Breast epithelium (tissue), 4 donors: ENCODE results near the gene DPP7. TPM values are rescaled to one million over a fixed set of nuclear protein-coding genes. Genes with fewer than 3 reads are reported as not detected.

Experiments used
- DNase-seq, 2 donors: peaks; one replicate each; pipeline ENCODE4 v3.0.0-alpha.2; 2019; ENCODE audit warnings: low spot score in 2 of 2
- H3K27ac ChIP-seq, 2 donors: fragments of 200-600 bp; sonication (generic) in 1 of 2; one replicate each; pipeline ENCODE4 v1.5.1; 2016 to 2019; ENCODE audit warnings: mild to moderate bottlenecking in 1 of 2
- H3K27me3 ChIP-seq, 2 donors: fragments of 200-600 bp; sonication (generic) in 1 of 2; one replicate each; pipeline versions ENCODE4 v1.5.1 to v1.6.0; 2017 to 2019; ENCODE audit warnings: control low read depth in 1 of 2, mild to moderate bottlenecking in 1 of 2
- H3K36me3 ChIP-seq: fragments of 200-600 bp; one replicate; pipeline ENCODE4 v1.5.1; 2019
- H3K4me1 ChIP-seq, 2 donors: fragments of 200-600 bp; sonication (generic); one replicate each; pipeline ENCODE4 v1.5.1; 2016 to 2019; ENCODE audit warnings: control low read depth in 1 of 2
- H3K4me3 ChIP-seq, 3 donors: fragments of 200-600 bp; sonication (generic); 1 replicate in 2 of 3; 2 replicates in 1 of 3; pipeline ENCODE4 v1.5.1; 2016 to 2019; ENCODE audit warnings: mild to moderate bottlenecking in 3 of 3, moderate library complexity in 2 of 3
- H3K9me3 ChIP-seq, 2 donors: fragments of 200-600 bp; sonication (generic) in 1 of 2; one replicate each; pipeline ENCODE4 v1.5.1; 2016 to 2019; ENCODE audit warnings: control low read depth in 1 of 2
- CTCF ChIP-seq, 3 donors: fragments of 450-650 bp; IDR thresholded peaks; one replicate each; pipeline ENCODE4 v1.5.1; 2016 to 2017; ENCODE audit warnings: antibody characterized with exemption in 3 of 3, mild to moderate bottlenecking in 3 of 3, moderate library complexity in 3 of 3
- POLR2A ChIP-seq: fragments of 450-650 bp; IDR thresholded peaks from one replicate; pipeline ENCODE4 v1.6.1; 2016; ENCODE audit warnings: antibody characterized with exemption, mild to moderate bottlenecking, moderate library complexity
- POLR2AphosphoS5 ChIP-seq, 3 donors: sonication (generic); formaldehyde crosslinking; IDR thresholded peaks; one replicate each; pipeline ENCODE4 v1.6.1; 2017; ENCODE audit warnings: antibody characterized with exemption in 3 of 3
- intact Hi-C: fragments of 100-400 bp; cut with DNase I; formaldehyde crosslinking; loops from one replicate; pipeline ENCODE4 v1.15.1; 2023; ENCODE audit warnings: low total_unique reads
- total RNA-seq, 3 donors: library from RNA; depleted of rRNA; stranded (reverse); fragments of >200 nt; gene quantifications; one replicate each; pipeline ENCODE4 v1.1.0, GENCODE V29; 2016

Gene DPP7
- total RNA-seq, 3 donors from 2014 or later, result 115 to 137 (median 132) TPM

- Histone ChIP-seq H3K9me3 (no peaks in the 10 kb centered on the region), H3K4me1 (peaks cover 11 to 15% of the 10 kb centered on the region in 2 donors), H3K36me3 (peaks cover 1% of the 10 kb centered on the region), H3K4me3 (no peak overlapping the region), H3K27ac (no peak overlapping the region), H3K27me3 (no peaks in the 10 kb centered on the region)
- intact Hi-C loops, result no loop called here
- no peak for DNase-seq
- no peak for TF ChIP-seq CTCF (IDR thresholded peaks at IDR 0.05)
- no peak for TF ChIP-seq POLR2A
- no peak for TF ChIP-seq POLR2AphosphoS5 (IDR thresholded peaks at IDR 0.05)
Observed at GRCh38 chr9:137075275-137075775, 39.2 kb downstream of the DPP7 start.

- Histone ChIP-seq H3K27ac (no peak overlapping the region), H3K9me3 (no peaks in the 10 kb centered on the region), H3K36me3 (no peaks in the 10 kb centered on the region), H3K4me1 (peaks cover 11 to 15% of the 10 kb centered on the region in 2 donors), H3K4me3 (no peak overlapping the region), H3K27me3 (no peaks in the 10 kb centered on the region)
- no peak for DNase-seq
- intact Hi-C loops, result no loop called here
- TF ChIP-seq POLR2AphosphoS5 (IDR thresholded peaks at IDR 0.05) (no peak), CTCF (IDR thresholded peaks at IDR 0.05) (no peak), POLR2A (no peak)
Observed at GRCh38 chr9:137074657-137075274, 39.8 kb downstream of the DPP7 start.

- H3K36me3 ChIP-seq, result no peaks in the 10 kb centered on the region
- no peak for DNase-seq
- no peak overlapping the region for H3K4me3 ChIP-seq
- TF ChIP-seq POLR2AphosphoS5 (IDR thresholded peaks at IDR 0.05), result no peak
- no peak for TF ChIP-seq POLR2A
- TF ChIP-seq CTCF (IDR thresholded peaks at IDR 0.05), result no peak
- no peak overlapping the region for H3K27ac ChIP-seq
- peaks cover 11 to 15% of the 10 kb centered on the region in 2 donors for H3K4me1 ChIP-seq
- no peaks in the 10 kb centered on the region for H3K9me3 ChIP-seq
- intact Hi-C loops, result no loop called here
- H3K27me3 ChIP-seq, result peaks cover 0 to 3% of the 10 kb centered on the region in 2 donors
Observed at GRCh38 chr9:137073992-137074399, 40.5 kb downstream of the DPP7 start.

- Histone ChIP-seq H3K4me3 (peak overlapping the region in 2 of 3 donors; percentile 55 to 74), H3K27ac (peak overlapping the region; percentile 82 to 91), H3K27me3 (peaks cover 0 to 4% of the 10 kb centered on the region in 2 donors), H3K4me1 (peaks cover 6 to 7% of the 10 kb centered on the region in 2 donors), H3K36me3 (no peaks in the 10 kb centered on the region), H3K9me3 (no peaks in the 10 kb centered on the region)
- DNase-seq, result no peak
- intact Hi-C loops, result no loop called here
- TF ChIP-seq POLR2AphosphoS5 (IDR thresholded peaks at IDR 0.05) (no peak), CTCF (IDR thresholded peaks at IDR 0.05) (no peak), POLR2A (no peak)
Observed at GRCh38 chr9:137071282-137071681, 43.3 kb downstream of the DPP7 start.

GRCh38 chr9:137070906-137071275 is 43.6 kb downstream of the DPP7 start:
- Histone ChIP-seq H3K4me3 (peak overlapping the region; percentile 24 to 74 (median 55)), H3K4me1 (peaks cover 6 to 7% of the 10 kb centered on the region in 2 donors), H3K36me3 (no peaks in the 10 kb centered on the region), H3K27ac (peak overlapping the region; percentile 82 to 91), H3K9me3 (no peaks in the 10 kb centered on the region), H3K27me3 (peaks cover 0 to 4% of the 10 kb centered on the region in 2 donors)
- DNase-seq, result no peak
- intact Hi-C loops, result no loop called here
- TF ChIP-seq POLR2AphosphoS5 (IDR thresholded peaks at IDR 0.05) (no peak), POLR2A (no peak), CTCF (IDR thresholded peaks at IDR 0.05) (peak in 1 of 3 donors; percentile 55)
